AG04450 (cell line): ENCODE measurements around the gene DUSP1. TPM values are rescaled to one million over a fixed set of nuclear protein-coding genes. Genes with fewer than 3 reads are reported as not detected.

Experiments
- CTCF ChIA-PET: fragments of 300-600, 350-600 bp; formaldehyde crosslinking; extraction: SDS; loops from one replicate; lab custom pipeline; 2022; ENCODE audit warnings: antibody characterized with exemption, inconsistent platforms; lab: Charles Lee
- POLR2A ChIA-PET: fragments of 350-600 bp; formaldehyde crosslinking; extraction: SDS; loops from one replicate; lab custom pipeline; 2021; ENCODE audit warnings: antibody characterized with exemption, inconsistent platforms; lab: Yijun Ruan, JAX
- DNase-seq: peaks from one replicate; pipeline ENCODE4 v3.0.0-alpha.2; 2011; ENCODE audit warnings: low read depth, low spot score
- H3K27ac ChIP-seq: one replicate; pipeline ENCODE4 v1.5.1; 2012; ENCODE audit warnings: low read depth, low read length, control low read depth
- H3K27me3 ChIP-seq: one replicate; pipeline ENCODE4 v1.6.0; 2012; ENCODE audit warnings: low read length; ENCODE audit not compliant: control insufficient read depth, insufficient read depth
- H3K4me3 ChIP-seq: 2 replicates; pipeline ENCODE4 v1.5.1; 2011; ENCODE audit warnings: mild to moderate bottlenecking, low read depth, low read length, control low read depth
- H3K9me3 ChIP-seq: 2 replicates; pipeline ENCODE4 v1.5.1; 2012; ENCODE audit warnings: low read length; ENCODE audit not compliant: control insufficient read depth, insufficient read depth
- CTCF ChIP-seq: IDR thresholded peaks from 2 replicates; pipeline ENCODE4 v1.5.1; 2011; ENCODE audit warnings: low read depth, low read length, control low read depth, inconsistent platforms
- polyA plus RNA-seq: library from polyadenylated mRNA; depleted of rRNA; stranded (reverse); fragments of >200 nt; gene quantifications from 2 replicates; pipeline ENCODE4 v1.2.3, GENCODE V29; 2011

The DUSP1 gene
- polyA plus RNA-seq, 1 experiment = 98.8 TPM

DNA sequence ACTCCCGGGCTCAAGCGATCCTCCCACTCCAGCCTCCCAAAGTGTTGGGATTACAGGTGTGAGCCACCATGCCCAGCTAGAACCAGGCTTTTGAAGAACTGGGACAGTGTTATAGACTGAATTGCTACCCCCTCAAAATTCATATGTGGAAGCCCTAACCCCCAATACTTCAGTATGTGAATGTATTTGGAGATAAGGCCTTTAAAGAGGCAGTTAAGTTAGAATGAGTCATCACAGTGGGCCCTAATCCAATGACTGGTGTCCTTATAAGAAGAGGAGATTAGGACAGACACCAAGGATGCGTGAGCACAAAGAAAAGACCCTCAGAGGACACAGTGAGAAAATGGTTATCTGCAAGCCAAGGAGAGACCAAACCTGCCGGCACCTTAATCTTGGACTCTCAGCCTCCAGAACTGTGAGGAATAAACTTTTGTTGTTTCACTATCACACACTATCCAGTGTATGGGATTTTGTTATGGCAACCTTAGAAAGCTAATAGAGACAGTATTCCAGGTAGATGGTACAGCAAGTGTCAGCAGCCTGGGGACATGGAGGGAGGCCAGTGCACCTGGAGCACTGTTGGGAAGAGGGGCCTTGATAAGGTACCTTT lies 31.7 kb upstream of the DUSP1 start:
- no peak overlapping the region for H3K27ac ChIP-seq
- H3K27me3 ChIP-seq = no peaks in the 10 kb centered on the region
- no peaks in the 10 kb centered on the region for H3K9me3 ChIP-seq
- TF ChIP-seq CTCF = no peak
- POLR2A ChIA-PET = interaction anchor here (5.7 kb wide), 1 partner anchor 32 kb away, joined by 104 read pairs; the partner anchor contains the start of gene DUSP1
- no peak overlapping the region for H3K4me3 ChIP-seq
- CTCF ChIA-PET = no interaction called here
- no peak for DNase-seq

- peak overlapping the region; percentile 97 for H3K27ac ChIP-seq
Measured at GRCh38 chr5:172802112-172802511, 31.1 kb upstream of the DUSP1 start.

DNA sequence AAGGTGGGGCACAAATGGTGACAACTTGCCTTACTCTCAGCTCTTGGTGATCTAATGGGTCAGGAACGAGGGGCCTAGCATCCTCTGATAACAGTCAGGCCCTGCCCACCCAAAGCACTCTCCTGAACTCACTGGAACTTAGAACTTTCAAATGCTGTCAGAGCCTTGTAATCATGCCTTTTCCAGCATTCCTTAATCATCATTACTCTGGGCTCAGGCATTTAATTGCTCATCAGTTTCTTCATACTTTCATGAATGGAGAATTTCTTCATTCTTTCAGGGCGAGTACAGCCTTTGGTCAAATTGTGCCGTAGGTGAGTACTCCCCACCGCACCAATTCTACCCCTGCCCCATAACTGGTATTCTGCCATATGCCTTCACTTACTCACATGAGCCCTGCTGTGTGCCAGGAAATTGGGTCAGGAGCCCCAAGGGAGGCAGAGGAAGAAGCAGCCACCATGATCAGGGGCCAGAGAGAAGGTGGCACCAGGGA lies 30.2 kb upstream of the DUSP1 start:
- Histone ChIP-seq H3K9me3 (no peaks in the 10 kb centered on the region), H3K27me3 (no peaks in the 10 kb centered on the region), H3K4me3 (no peak overlapping the region), H3K27ac (peak overlapping the region; percentile 97)
- POLR2A ChIA-PET = interaction anchor here (1.7 to 5.7 kb wide), 3 partner anchors 24 to 30 kb away, joined by 6 to 104 read pairs (median 8); partner anchors contain the start of gene DUSP1
- DNase-seq = peak; percentile 70
- CTCF ChIA-PET = interaction anchor here (2.3 kb wide), 1 partner anchor 29 kb away, joined by 13 read pairs; no protein-coding TSS in a partner anchor
- no peak for TF ChIP-seq CTCF

More at GRCh38 chr5:172802112-172802511, 31.1 kb upstream of the DUSP1 start:
- DNase-seq = no peak
- no peak for TF ChIP-seq CTCF
- POLR2A ChIA-PET = interaction anchor here (5.7 kb wide), 1 partner anchor 31 kb away, joined by 104 read pairs; the partner anchor contains the start of gene DUSP1
- Histone ChIP-seq H3K27me3 (no peaks in the 10 kb centered on the region), H3K9me3 (no peaks in the 10 kb centered on the region), H3K4me3 (no peak overlapping the region)
- CTCF ChIA-PET = no interaction called here

DNA sequence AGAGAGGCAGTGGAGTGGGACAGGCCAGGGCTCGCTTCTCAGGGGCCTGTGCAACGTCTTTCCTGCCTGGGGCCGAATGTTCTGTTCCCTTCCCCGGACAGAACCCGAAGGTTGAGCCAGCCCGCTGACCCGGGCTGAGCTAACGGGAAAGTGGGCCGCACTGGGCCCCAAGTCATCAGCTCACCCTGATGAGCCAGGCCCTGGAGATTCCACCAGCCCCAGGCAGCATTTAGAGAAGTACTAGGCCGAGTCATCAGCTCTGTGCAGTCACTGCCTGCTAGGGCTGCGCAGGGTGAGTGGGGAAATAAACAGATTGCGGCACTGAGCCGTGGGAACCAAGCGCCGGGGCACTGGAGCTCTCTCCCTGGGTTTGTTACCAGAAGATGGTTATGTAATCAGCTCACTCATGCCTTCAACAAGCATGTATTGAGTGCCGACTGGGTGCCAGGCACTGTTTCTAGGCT lies 29.1 kb upstream of the DUSP1 start:
- DNase-seq = peak; percentile 88
- no peak for TF ChIP-seq CTCF
- Histone ChIP-seq H3K9me3 (no peaks in the 10 kb centered on the region), H3K27ac (peak overlapping the region; percentile 97), H3K4me3 (no peak overlapping the region), H3K27me3 (no peaks in the 10 kb centered on the region)
- POLR2A ChIA-PET = interaction anchor here (0.9 to 5.7 kb wide), 7 partner anchors 21 to 97 kb away, joined by 3 to 104 read pairs (median 6); partner anchors contain the start of gene DUSP1
- CTCF ChIA-PET = interaction anchor here (0.8 to 2.3 kb wide), 2 partner anchors 18 to 28 kb away, joined by 4 to 13 read pairs; no protein-coding TSS in a partner anchor

- Histone ChIP-seq H3K27ac (peak overlapping the region; percentile 97), H3K27me3 (no peaks in the 10 kb centered on the region), H3K9me3 (peaks cover under 1% of the 10 kb centered on the region; the same call in 1 of the 2 replicates), H3K4me3 (no peak overlapping the region)
- ChIA-PET CTCF (interaction anchor here (2.3 kb wide), 1 partner anchor 27 kb away, joined by 13 read pairs; no protein-coding TSS in a partner anchor), POLR2A (interaction anchor here (1.0 to 5.7 kb wide), 4 partner anchors 21 to 29 kb away, joined by 6 to 104 read pairs (median 7); partner anchors contain the start of gene DUSP1)
- no peak for DNase-seq
- TF ChIP-seq CTCF = no peak
Measured at GRCh38 chr5:172799416-172799815, 28.4 kb upstream of the DUSP1 start.
